Mesendoderm (in vitro differentiated cells): Measurements from ENCODE around the gene SIRPA.
A peak's percentile ranks its signal among the peaks of the same experiment; 100 is the strongest.
"Not testable (repeated sequence)": the region's sequence is repeated elsewhere in the genome, so short reads cannot be mapped to it uniquely, and the experiment has no call there.

Experiments
- DNase-seq: peaks from one replicate; pipeline ENCODE4 v3.0.0; 2013
- H2AK5ac ChIP-seq: 2 replicates; pipeline ENCODE4 v1.6.1; 2013; ENCODE audit warnings: low read length, inconsistent platforms
- H2BK120ac ChIP-seq: 2 replicates; pipeline ENCODE4 v1.6.1; 2013; ENCODE audit warnings: low read depth, mild to moderate bottlenecking, low read length, moderate library complexity, mixed read lengths
- H2BK15ac ChIP-seq: replicated peaks from 2 replicates; pipeline ENCODE4 v1.6.1; 2013; ENCODE audit warnings: low read depth, mild to moderate bottlenecking, moderate library complexity
- H2BK5ac ChIP-seq: 2 replicates; pipeline ENCODE4 v1.6.1; 2013; ENCODE audit warnings: low read length, inconsistent platforms
- H3K18ac ChIP-seq: 2 replicates; pipeline ENCODE4 v1.6.1; 2013; ENCODE audit warnings: mild to moderate bottlenecking, low read length, mixed read lengths
- H3K23ac ChIP-seq: one replicate; pipeline ENCODE4 v1.6.1; 2013; ENCODE audit warnings: low read length
- H3K27ac ChIP-seq: 2 replicates; pipeline ENCODE4 v1.5.1; 2013; ENCODE audit warnings: low read depth, mild to moderate bottlenecking, inconsistent platforms, low read length, moderate library complexity
- H3K27me3 ChIP-seq: 2 replicates; pipeline ENCODE4 v1.6.1; 2013; ENCODE audit warnings: low read length, control low read depth, mild to moderate bottlenecking, inconsistent platforms; ENCODE audit not compliant: insufficient read depth, poor library complexity
- H3K36me3 ChIP-seq: 2 replicates; pipeline ENCODE4 v1.6.1; 2013; ENCODE audit warnings: low read length, inconsistent platforms; ENCODE audit not compliant: control insufficient read depth, insufficient read depth
- H3K4ac ChIP-seq: one replicate; pipeline ENCODE4 v1.6.1; 2013; ENCODE audit warnings: low read depth, mild to moderate bottlenecking, low read length, moderate library complexity
- H3K4me1 ChIP-seq: 2 replicates; pipeline ENCODE4 v1.6.1; 2013; ENCODE audit warnings: low read depth, low read length, inconsistent platforms; ENCODE audit not compliant: control insufficient read depth
- H3K4me2 ChIP-seq: 2 replicates; pipeline ENCODE4 v1.6.1; 2013; ENCODE audit warnings: low read length
- H3K4me3 ChIP-seq: 2 replicates; pipeline ENCODE4 v1.5.1; 2013; ENCODE audit warnings: mild to moderate bottlenecking, low read length
- H3K56ac ChIP-seq: one replicate; pipeline ENCODE4 v1.6.1; 2013; ENCODE audit warnings: low read length
- H3K79me1 ChIP-seq: 2 replicates; pipeline ENCODE4 v1.6.1; 2013; ENCODE audit warnings: low read length, inconsistent platforms
- H3K79me2 ChIP-seq: 2 replicates; pipeline ENCODE4 v1.6.1; 2013; ENCODE audit warnings: mild to moderate bottlenecking, low read length; ENCODE audit not compliant: control insufficient read depth, insufficient read depth
- H3K9ac ChIP-seq: 2 replicates; pipeline ENCODE4 v1.6.1; 2013; ENCODE audit warnings: low read length, inconsistent platforms
- H4K5ac ChIP-seq: one replicate; pipeline ENCODE4 v1.6.1; 2013; ENCODE audit warnings: low read length
- H4K8ac ChIP-seq: one replicate; pipeline ENCODE4 v1.6.1; 2013; ENCODE audit warnings: low read depth, mild to moderate bottlenecking, control low read depth, low read length, moderate library complexity
- WGBS: extraction: QIAGEN DNeasy Blood & Tissue Kit; methylation state at CpG from one replicate; pipeline ENCODE4 v1.1.7; 2013; ENCODE audit warnings: low lambda C conversion rate, missing lambda C conversion rate; ENCODE audit not compliant: insufficient coverage; ENCODE audit errors: extremely low coverage; 5-methylcytosine and 5-hydroxymethylcytosine counted together

The SIRPA gene

GRCh38 chr20:1920826-1921225, 25.6 kb downstream of the SIRPA start:
- H3K9ac ChIP-seq = no peak overlapping the region
- no peak overlapping the region for H3K4ac ChIP-seq
- WGBS = no CpG with 5 or more reads among the region's 6 CpGs
- no peaks in the 10 kb centered on the region for H3K79me1 ChIP-seq
- H3K27me3 ChIP-seq = no peaks in the 10 kb centered on the region
- no peak overlapping the region for H3K4me3 ChIP-seq
- no peak overlapping the region for H4K5ac ChIP-seq
- no peaks in the 10 kb centered on the region for H3K79me2 ChIP-seq
- no peak overlapping the region for H2BK5ac ChIP-seq
- no peak overlapping the region for H3K23ac ChIP-seq
- H2AK5ac ChIP-seq = no peak overlapping the region
- H3K56ac ChIP-seq = no peak overlapping the region
- H3K4me2 ChIP-seq = no peak overlapping the region
- no peak overlapping the region for H2BK120ac ChIP-seq
- no peak overlapping the region for H4K8ac ChIP-seq
- H3K4me1 ChIP-seq = no peaks in the 10 kb centered on the region
- H2BK15ac ChIP-seq = no peak overlapping the region
- no peaks in the 10 kb centered on the region for H3K36me3 ChIP-seq
- no peak for DNase-seq
- no peak overlapping the region for H3K18ac ChIP-seq
- no peak overlapping the region for H3K27ac ChIP-seq

GRCh38 chr20:1921985-1922384, 26.8 kb downstream of the SIRPA start:
- H3K9ac ChIP-seq, H3K4me1 ChIP-seq, H2BK120ac ChIP-seq, H3K4me3 ChIP-seq, H3K79me2 ChIP-seq, H2BK5ac ChIP-seq, H3K36me3 ChIP-seq, H2BK15ac ChIP-seq, H3K27ac ChIP-seq, H3K27me3 ChIP-seq, H3K79me1 ChIP-seq, DNase-seq, H3K4me2 ChIP-seq, H3K56ac ChIP-seq, H2AK5ac ChIP-seq, H4K5ac ChIP-seq, H3K18ac ChIP-seq, H4K8ac ChIP-seq, H3K23ac ChIP-seq, H3K4ac ChIP-seq: not testable (repeated sequence)
- WGBS = no CpG with 5 or more reads among the region's 4 CpGs

GRCh38 chr20:1922786-1923185, 27.6 kb downstream of the SIRPA start:
- Histone ChIP-seq H3K56ac (no peak overlapping the region), H3K27ac (no peak overlapping the region), H2BK120ac (no peak overlapping the region), H3K4me1 (no peaks in the 10 kb centered on the region), H3K79me2 (no peaks in the 10 kb centered on the region), H2BK15ac (no peak overlapping the region), H4K5ac (no peak overlapping the region), H3K4me3 (no peak overlapping the region), H2AK5ac (no peak overlapping the region), H4K8ac (no peak overlapping the region), H3K79me1 (no peaks in the 10 kb centered on the region), H3K27me3 (no peaks in the 10 kb centered on the region), H3K18ac (no peak overlapping the region), H3K4ac (no peak overlapping the region), H3K4me2 (no peak overlapping the region), H3K9ac (no peak overlapping the region), H3K23ac (no peak overlapping the region), H2BK5ac (no peak overlapping the region), H3K36me3 (no peaks in the 10 kb centered on the region)
- DNase-seq = no peak

GRCh38 chr20:1924910-1925861, 30.0 kb downstream of the SIRPA start:
- H2AK5ac ChIP-seq = no peak overlapping the region
- H2BK120ac ChIP-seq = no peak overlapping the region
- H3K79me1 ChIP-seq = no peaks in the 10 kb centered on the region
- H3K56ac ChIP-seq = no peak overlapping the region
- H3K4me1 ChIP-seq = no peaks in the 10 kb centered on the region
- no peak overlapping the region for H3K18ac ChIP-seq
- H4K8ac ChIP-seq = no peak overlapping the region
- H3K79me2 ChIP-seq = no peaks in the 10 kb centered on the region
- H2BK15ac ChIP-seq = no peak overlapping the region
- no peak overlapping the region for H4K5ac ChIP-seq
- H3K9ac ChIP-seq = no peak overlapping the region
- no peaks in the 10 kb centered on the region for H3K36me3 ChIP-seq
- H3K23ac ChIP-seq = no peak overlapping the region
- H3K4me3 ChIP-seq = no peak overlapping the region
- DNase-seq = peak; percentile 30
- no peak overlapping the region for H2BK5ac ChIP-seq
- no peaks in the 10 kb centered on the region for H3K27me3 ChIP-seq
- H3K4me2 ChIP-seq = no peak overlapping the region
- H3K27ac ChIP-seq = no peak overlapping the region
- no peak overlapping the region for H3K4ac ChIP-seq
- WGBS = no CpG with 5 or more reads among the region's 13 CpGs

GRCh38 chr20:1926237-1926636, 31.0 kb downstream of the SIRPA start:
- no peak overlapping the region for H3K27ac ChIP-seq
- H3K36me3 ChIP-seq = no peaks in the 10 kb centered on the region
- H3K56ac ChIP-seq = no peak overlapping the region
- H3K18ac ChIP-seq = no peak overlapping the region
- no peak overlapping the region for H3K4ac ChIP-seq
- H3K79me1 ChIP-seq = no peaks in the 10 kb centered on the region
- no peak overlapping the region for H2BK5ac ChIP-seq
- H3K4me2 ChIP-seq = no peak overlapping the region
- H2BK15ac ChIP-seq = no peak overlapping the region
- DNase-seq = no peak
- H3K4me1 ChIP-seq = no peaks in the 10 kb centered on the region
- H3K4me3 ChIP-seq = no peak overlapping the region
- H2BK120ac ChIP-seq = no peak overlapping the region
- no peak overlapping the region for H3K23ac ChIP-seq
- no peaks in the 10 kb centered on the region for H3K27me3 ChIP-seq
- no peak overlapping the region for H4K8ac ChIP-seq
- H3K79me2 ChIP-seq = no peaks in the 10 kb centered on the region
- H3K9ac ChIP-seq = no peak overlapping the region
- no peak overlapping the region for H4K5ac ChIP-seq
- WGBS = no CpG with 5 or more reads among the region's 5 CpGs
- H2AK5ac ChIP-seq = no peak overlapping the region

DNA sequence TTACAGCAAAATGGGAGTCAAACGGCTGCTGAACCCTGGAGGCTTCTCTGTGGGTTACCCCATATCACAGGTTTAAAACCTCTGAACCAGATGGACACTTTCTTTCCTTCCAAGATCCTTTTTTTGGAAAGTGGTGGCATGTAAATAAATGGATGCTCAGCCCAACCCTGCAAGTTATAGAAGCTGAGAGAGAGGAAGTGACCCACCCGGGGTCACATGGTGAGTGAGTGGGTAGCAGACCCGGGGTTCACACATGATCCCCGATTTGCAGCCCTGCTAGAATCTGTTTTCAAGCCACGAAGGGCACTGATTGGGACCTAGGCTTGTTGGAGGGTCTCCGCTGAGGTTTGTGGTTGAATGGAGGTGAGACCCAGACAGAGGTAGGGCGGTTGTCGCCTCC, 32.0 kb downstream of the SIRPA start:
- Histone ChIP-seq H3K79me1 (no peaks in the 10 kb centered on the region), H3K4me1 (no peaks in the 10 kb centered on the region), H3K9ac (no peak overlapping the region), H3K36me3 (no peaks in the 10 kb centered on the region), H4K8ac (no peak overlapping the region), H2BK5ac (no peak overlapping the region), H4K5ac (no peak overlapping the region), H3K27me3 (no peaks in the 10 kb centered on the region), H3K18ac (no peak overlapping the region), H3K4me2 (no peak overlapping the region), H3K23ac (no peak overlapping the region), H2BK15ac (no peak overlapping the region), H3K56ac (no peak overlapping the region), H3K27ac (no peak overlapping the region), H2AK5ac (no peak overlapping the region), H3K79me2 (no peaks in the 10 kb centered on the region), H3K4ac (no peak overlapping the region), H2BK120ac (no peak overlapping the region), H3K4me3 (no peak overlapping the region)
- no CpG with 5 or more reads among the region's 8 CpGs for WGBS
- DNase-seq = no peak
